Dendritic cell treated with granulocyte-macrophage colony-stimulating factor and Interleukin-4, amounts not matched to agents 40 ng/mL and 50 ng/mL, for 4 days (primary cell): Measurements from ENCODE around the gene MRFAP1L1.
"Not testable (repeated sequence)": the region's sequence is repeated elsewhere in the genome, so short reads cannot be mapped to it uniquely, and the experiment has no call there.

Experiments used
- H3K27ac Mint-ChIP-seq: one replicate; pipeline ENCODE4 v1.8.0; 2022; ENCODE audit warnings: mild to moderate bottlenecking, mixed read lengths
- H3K27me3 Mint-ChIP-seq: one replicate; pipeline ENCODE4 v1.8.0; 2022; ENCODE audit warnings: mild to moderate bottlenecking, mixed read lengths
- H3K36me3 Mint-ChIP-seq: one replicate; pipeline ENCODE4 v1.8.0; 2022; ENCODE audit warnings: low read depth, mixed read lengths
- H3K4me1 Mint-ChIP-seq: one replicate; pipeline ENCODE4 v1.8.0; 2022; ENCODE audit warnings: low read depth, mixed read lengths
- H3K4me3 Mint-ChIP-seq: one replicate; pipeline ENCODE4 v1.8.0; 2022; ENCODE audit warnings: mild to moderate bottlenecking, moderate library complexity, mixed read lengths
- H3K9me3 Mint-ChIP-seq: one replicate; pipeline ENCODE4 v1.8.0; 2022; ENCODE audit warnings: mixed read lengths
- intact Hi-C: fragments of 100-400 bp; cut with micrococcal nuclease; formaldehyde crosslinking; loops from one replicate; pipeline ENCODE4 v1.15.0; 2022

MRFAP1L1 gene

GRCh38 chr4:6709230-6710114 is at the start of gene MRFAP1L1:
Gene MRFAP1L1, minus strand, starts transcription at chr4:6709865. Its CDS starts 236 bp downstream, at chr4:6709629.
- H3K4me3 Mint-ChIP-seq: peak within 1 kb of the TSS; percentile 99
- peaks cover 61% of the 10 kb centered on the region for H3K4me1 Mint-ChIP-seq
- H3K36me3 Mint-ChIP-seq: peaks cover 36% of the 10 kb centered on the region
- intact Hi-C loops: loop anchor here (1.0 to 5.0 kb wide), 2 partner anchors 37 to 69 kb away; partner anchors contain the start of gene MRFAP1
- H3K9me3 Mint-ChIP-seq: peaks cover 10% of the 10 kb centered on the region
- H3K27me3 Mint-ChIP-seq: no peaks in the 10 kb centered on the region
- H3K27ac Mint-ChIP-seq: peak within 1 kb of the TSS; percentile 91

- Mint-ChIP-seq H3K27me3 (peaks cover 24% of the 10 kb centered on the region), H3K9me3 (no peaks in the 10 kb centered on the region), H3K4me1 (no peaks in the 10 kb centered on the region), H3K4me3 (no peak overlapping the region), H3K36me3 (no peaks in the 10 kb centered on the region), H3K27ac (no peak overlapping the region)
- intact Hi-C loops: no loop called here
These were observed 49.1 kb upstream of the MRFAP1L1 start for GRCh38 chr4:6758728-6759127.

GRCh38 chr4:6756345-6756744 is 46.7 kb upstream of the MRFAP1L1 start:
- H3K27ac Mint-ChIP-seq, H3K9me3 Mint-ChIP-seq, H3K4me3 Mint-ChIP-seq, H3K36me3 Mint-ChIP-seq, intact Hi-C loops, H3K27me3 Mint-ChIP-seq: not testable (repeated sequence)
- H3K4me1 Mint-ChIP-seq: peaks cover 21% of the 10 kb centered on the region

DNA sequence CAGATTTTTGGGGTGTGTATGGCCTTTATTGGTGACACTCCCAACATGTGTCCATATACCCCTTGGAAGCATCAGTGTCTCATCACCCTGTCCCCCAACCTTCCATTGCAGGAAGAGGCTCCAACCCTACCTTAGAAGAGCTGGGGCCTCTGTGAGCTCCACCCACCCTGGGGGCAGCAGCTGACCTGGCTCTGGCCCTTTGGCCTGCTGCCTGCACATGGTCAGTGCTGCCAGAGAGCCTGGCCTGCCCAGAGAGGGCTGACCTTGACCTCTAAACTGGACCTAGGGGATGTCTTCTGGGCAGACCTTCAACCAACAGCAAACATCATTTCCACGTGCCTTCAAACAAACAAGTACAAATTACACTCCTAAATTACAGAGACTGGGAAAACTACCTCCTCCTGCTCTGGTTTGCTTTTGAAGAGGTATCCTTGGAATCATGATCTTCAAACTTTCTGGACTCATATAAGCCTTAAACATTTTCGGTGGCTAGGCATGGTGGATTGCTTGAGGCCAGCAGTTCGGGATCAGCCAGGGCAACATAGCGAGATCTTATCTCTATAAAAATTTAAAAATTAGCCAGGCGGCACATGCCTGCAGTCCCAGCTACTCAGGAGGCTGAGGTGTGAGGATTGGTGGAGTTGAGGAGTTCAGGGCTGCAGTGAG is 45.6 kb upstream of the MRFAP1L1 start:
- H3K4me3 Mint-ChIP-seq: no peak overlapping the region
- H3K27ac Mint-ChIP-seq: no peak overlapping the region
- no peaks in the 10 kb centered on the region for H3K9me3 Mint-ChIP-seq
- intact Hi-C loops: no loop called here
- peaks cover 2% of the 10 kb centered on the region for H3K27me3 Mint-ChIP-seq
- H3K36me3 Mint-ChIP-seq: no peaks in the 10 kb centered on the region
- peaks cover 23% of the 10 kb centered on the region for H3K4me1 Mint-ChIP-seq

DNA sequence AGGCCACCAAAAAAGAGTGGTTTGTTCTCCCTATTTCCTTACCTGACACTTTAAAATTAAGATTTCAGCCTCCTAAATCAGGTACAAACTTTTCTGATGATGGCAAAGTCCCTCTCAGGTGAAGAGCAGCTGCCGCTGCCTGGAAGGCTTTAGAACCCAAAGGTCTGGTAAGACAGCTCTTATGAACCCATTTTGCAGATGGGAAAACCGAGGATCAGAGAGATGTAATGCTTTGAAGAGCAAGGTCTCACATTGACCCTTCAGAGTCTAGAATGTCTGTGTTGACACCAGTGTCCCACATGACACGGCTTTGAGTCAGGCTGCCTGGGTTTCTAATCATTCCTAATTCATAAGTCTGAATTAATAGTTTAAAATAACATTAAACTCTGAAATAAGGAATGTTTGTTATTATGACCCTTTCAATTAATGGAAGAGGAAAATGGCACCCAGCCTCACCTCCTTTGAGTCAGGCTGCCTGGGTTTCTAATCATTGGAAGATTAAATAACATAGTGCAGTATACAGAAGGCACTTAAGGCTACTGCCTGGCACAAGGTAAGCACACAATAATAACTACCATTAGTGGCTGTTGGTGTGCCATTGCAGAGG is 44.9 kb upstream of the MRFAP1L1 start:
- Mint-ChIP-seq H3K36me3 (no peaks in the 10 kb centered on the region), H3K9me3 (no peaks in the 10 kb centered on the region), H3K27me3 (peaks cover 2% of the 10 kb centered on the region), H3K4me1 (peaks cover 29% of the 10 kb centered on the region), H3K27ac (no peak overlapping the region), H3K4me3 (no peak overlapping the region)
- intact Hi-C loops: no loop called here

- Mint-ChIP-seq H3K4me3 (no peak overlapping the region), H3K27ac (no peak overlapping the region), H3K27me3 (peaks cover 1% of the 10 kb centered on the region), H3K4me1 (peaks cover 36% of the 10 kb centered on the region), H3K36me3 (no peaks in the 10 kb centered on the region), H3K9me3 (no peaks in the 10 kb centered on the region)
- intact Hi-C loops: no loop called here
These were observed 44.2 kb upstream of the MRFAP1L1 start for GRCh38 chr4:6753891-6754290.

DNA sequence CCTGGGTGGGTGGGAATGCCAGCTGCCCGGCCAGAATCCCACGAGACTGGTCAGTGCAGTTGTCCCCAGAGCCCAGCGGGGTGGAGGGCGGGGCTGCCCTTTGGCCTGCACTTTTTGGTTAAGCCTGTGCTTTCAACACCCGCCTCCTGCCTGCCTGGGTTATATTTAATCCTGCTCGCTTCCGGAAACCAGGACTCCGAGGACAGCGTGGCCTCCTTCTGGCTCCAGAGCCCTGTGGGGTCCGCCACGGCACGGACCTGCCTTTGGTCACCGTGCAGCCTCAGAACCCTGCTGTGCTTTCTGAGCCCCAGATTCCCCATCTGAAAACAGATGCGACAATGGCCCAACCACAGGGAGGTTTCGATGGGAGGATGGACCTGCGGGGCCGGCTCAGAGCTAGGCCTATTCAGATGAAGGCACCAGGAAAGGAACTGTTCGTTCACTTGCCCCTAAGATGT is 43.5 kb upstream of the MRFAP1L1 start:
- no peaks in the 10 kb centered on the region for H3K36me3 Mint-ChIP-seq
- H3K9me3 Mint-ChIP-seq: no peaks in the 10 kb centered on the region
- H3K27ac Mint-ChIP-seq: peak overlapping the region; percentile 87
- no peaks in the 10 kb centered on the region for H3K27me3 Mint-ChIP-seq
- H3K4me3 Mint-ChIP-seq: no peak overlapping the region
- intact Hi-C loops: no loop called here
- H3K4me1 Mint-ChIP-seq: peaks cover 36% of the 10 kb centered on the region

- Mint-ChIP-seq H3K4me3 (peak overlapping the region; percentile 20), H3K36me3 (no peaks in the 10 kb centered on the region), H3K27ac (peak overlapping the region; percentile 87), H3K27me3 (peaks cover under 1% of the 10 kb centered on the region), H3K9me3 (no peaks in the 10 kb centered on the region), H3K4me1 (peaks cover 39% of the 10 kb centered on the region)
- intact Hi-C loops: no loop called here
These were observed 42.8 kb upstream of the MRFAP1L1 start for GRCh38 chr4:6752486-6752829.

DNA sequence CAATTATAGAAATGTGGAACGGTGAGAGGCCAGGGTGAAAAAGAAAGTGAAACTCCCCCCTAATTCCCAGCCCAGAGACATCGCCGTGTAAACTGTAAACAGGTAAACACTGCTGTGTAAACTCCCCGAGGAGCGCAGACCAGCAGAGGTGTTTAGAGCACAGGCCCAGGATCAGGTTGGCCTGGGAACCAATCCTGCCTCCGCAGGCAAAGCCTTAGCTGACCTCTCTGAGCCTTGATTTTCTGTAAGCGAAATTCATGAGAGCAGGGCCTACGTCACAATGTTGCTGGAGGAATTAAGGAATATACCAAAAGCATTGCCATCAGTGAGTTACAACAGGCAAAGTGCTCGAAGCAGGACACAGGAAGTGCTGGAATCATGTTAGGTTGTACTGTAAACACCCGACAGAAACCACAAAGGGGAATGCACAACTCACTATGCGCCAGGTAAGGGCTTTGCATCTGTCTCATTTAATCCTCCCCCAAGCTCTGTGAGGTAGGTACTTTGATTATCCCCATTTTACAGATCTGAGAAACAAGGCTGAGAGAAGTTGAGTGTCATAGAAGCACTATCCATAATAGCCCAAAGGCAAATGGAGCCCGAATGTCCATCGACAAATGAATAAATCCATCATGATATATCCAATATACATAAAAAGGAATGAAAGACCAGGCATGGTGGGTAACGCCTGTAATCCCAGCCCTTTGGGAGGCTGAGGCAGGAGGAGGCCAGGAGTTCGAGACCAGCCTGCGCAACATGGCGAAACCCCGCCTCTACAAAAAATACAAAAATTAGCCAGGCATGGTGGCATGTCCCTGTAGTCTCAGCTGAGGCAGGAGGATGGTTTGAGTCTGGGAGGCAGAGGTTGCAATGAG is 42.2 kb upstream of the MRFAP1L1 start:
- intact Hi-C loops: no loop called here
- H3K4me1 Mint-ChIP-seq: peaks cover 45% of the 10 kb centered on the region
- no peaks in the 10 kb centered on the region for H3K9me3 Mint-ChIP-seq
- peak overlapping the region; percentile 87 for H3K27ac Mint-ChIP-seq
- peaks cover 4% of the 10 kb centered on the region for H3K27me3 Mint-ChIP-seq
- H3K36me3 Mint-ChIP-seq: no peaks in the 10 kb centered on the region
- no peak overlapping the region for H3K4me3 Mint-ChIP-seq

GRCh38 chr4:6750286-6751221 is 40.9 kb upstream of the MRFAP1L1 start:
- intact Hi-C loops: no loop called here
- H3K4me3 Mint-ChIP-seq: no peak overlapping the region
- H3K4me1 Mint-ChIP-seq: peaks cover 47% of the 10 kb centered on the region
- peaks cover 9% of the 10 kb centered on the region for H3K27me3 Mint-ChIP-seq
- peak overlapping the region; percentile 72 for H3K27ac Mint-ChIP-seq
- no peaks in the 10 kb centered on the region for H3K9me3 Mint-ChIP-seq
- no peaks in the 10 kb centered on the region for H3K36me3 Mint-ChIP-seq

- Mint-ChIP-seq H3K36me3 (no peaks in the 10 kb centered on the region), H3K4me3 (no peak overlapping the region), H3K9me3 (no peaks in the 10 kb centered on the region), H3K4me1 (peaks cover 47% of the 10 kb centered on the region), H3K27me3 (peaks cover 13% of the 10 kb centered on the region), H3K27ac (peak overlapping the region; percentile 72)
- intact Hi-C loops: no loop called here
These were observed 39.9 kb upstream of the MRFAP1L1 start for GRCh38 chr4:6749340-6750171.

DNA sequence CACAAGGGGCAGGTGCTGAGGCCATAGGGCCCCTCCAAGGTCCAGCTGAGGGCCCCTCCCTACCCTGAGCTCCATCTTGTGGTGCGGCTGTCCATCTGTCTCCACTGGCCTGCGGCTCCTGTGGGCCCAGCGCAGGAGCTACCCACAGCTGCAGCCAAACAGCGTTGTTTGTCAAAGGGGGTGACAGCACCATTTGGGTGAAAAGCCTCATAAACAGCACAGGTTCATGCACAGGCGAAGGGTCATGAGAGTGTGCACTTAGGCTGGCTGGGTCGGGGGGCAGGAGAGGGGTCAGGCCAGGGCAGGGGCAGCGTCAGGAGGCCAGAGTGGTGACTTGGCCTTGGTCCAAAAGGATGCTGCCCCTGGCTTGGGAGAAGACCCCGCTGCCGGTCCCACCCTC is 38.6 kb upstream of the MRFAP1L1 start:
- H3K27me3 Mint-ChIP-seq: peaks cover 14% of the 10 kb centered on the region
- no peak overlapping the region for H3K27ac Mint-ChIP-seq
- no peak overlapping the region for H3K4me3 Mint-ChIP-seq
- peaks cover 50% of the 10 kb centered on the region for H3K4me1 Mint-ChIP-seq
- H3K36me3 Mint-ChIP-seq: no peaks in the 10 kb centered on the region
- no peaks in the 10 kb centered on the region for H3K9me3 Mint-ChIP-seq
- intact Hi-C loops: no loop called here
